SU-DHL-6 (cell line): ENCODE data around the gene NPHP4.

Experiments
- H2AFZ ChIP-seq: fragments of 200-600 bp; sonication (generic); 2 replicates; pipeline ENCODE4 v1.6.1; 2014; ENCODE audit warnings: low read depth, mild to moderate bottlenecking, moderate library complexity, mixed read lengths, antibody characterized with exemption, low read length; ENCODE audit not compliant: severe bottlenecking
- H3F3A ChIP-seq: fragments of 200-600 bp; shearing (Covaris generic); 2 replicates; pipeline ENCODE4 v1.6.0; 2016; ENCODE audit warnings: antibody characterized with exemption, mild to moderate bottlenecking; ENCODE audit not compliant: insufficient read depth
- H3K27ac ChIP-seq: fragments of 200-600 bp; sonication (generic); 2 replicates; pipeline ENCODE4 v1.5.1; 2016; ENCODE audit warnings: low read depth, mild to moderate bottlenecking, low read length, moderate library complexity, mixed read lengths
- H3K27me3 ChIP-seq: fragments of 200-600 bp; sonication (generic), shearing (Covaris generic); 2 replicates; pipeline ENCODE4 v1.6.0; 2014; ENCODE audit warnings: mild to moderate bottlenecking, low read length
- H3K36me3 ChIP-seq: fragments of 200-600 bp; sonication (generic); 2 replicates; pipeline ENCODE4 v1.6.1; 2014; ENCODE audit warnings: mild to moderate bottlenecking, low read length, mixed read lengths
- H3K4me2 ChIP-seq: fragments of 300-600, 200-600 bp; shearing (Covaris generic), sonication (generic); 2 replicates; pipeline ENCODE4 v1.6.0; 2014; ENCODE audit warnings: low read length, low read depth, mild to moderate bottlenecking; ENCODE audit not compliant: poor library complexity, severe bottlenecking
- H3K4me3 ChIP-seq: fragments of 200-600 bp; sonication (generic); 2 replicates; pipeline ENCODE4 v1.5.1; 2014; ENCODE audit warnings: antibody characterized with exemption, low read length, mild to moderate bottlenecking, mixed read lengths; ENCODE audit not compliant: insufficient read depth, poor library complexity, severe bottlenecking
- H3K79me2 ChIP-seq: fragments of 200-600 bp; sonication (generic); 2 replicates; pipeline ENCODE4 v1.6.1; 2014; ENCODE audit warnings: mild to moderate bottlenecking, low read length, moderate library complexity; ENCODE audit not compliant: insufficient read depth
- H3K9ac ChIP-seq: fragments of 200-600 bp; sonication (generic); 2 replicates; pipeline ENCODE4 v1.7.0; 2014; ENCODE audit warnings: mild to moderate bottlenecking, low read length
- H3K9me2 ChIP-seq: fragments of 200-600 bp; sonication (generic); replicated peaks from 2 replicates; pipeline ENCODE4 v1.6.1; 2014; ENCODE audit warnings: low read length; ENCODE audit not compliant: insufficient read depth
- H3K9me3 ChIP-seq: fragments of 200-600 bp; sonication (generic); 2 replicates; pipeline ENCODE4 v1.6.1; 2014; ENCODE audit warnings: low read length, mixed read lengths; ENCODE audit not compliant: insufficient read depth
- H4K20me1 ChIP-seq: fragments of 200-600 bp; sonication (generic); 2 replicates; pipeline ENCODE4 v1.6.1; 2014; ENCODE audit warnings: low read depth, mild to moderate bottlenecking, antibody characterized with exemption, low read length, moderate library complexity, mixed read lengths
- EZH2phosphoT487 ChIP-seq: fragments of 200-600 bp; sonication (generic), shearing (Covaris generic); conservative IDR thresholded peaks from 2 replicates; pipeline ENCODE4 v1.6.1; 2018; ENCODE audit warnings: mild to moderate bottlenecking, antibody characterized with exemption, low read length, moderate library complexity, mixed read lengths
- TF ChIP-seq, protein P1 (sequence below): fragments of 200-600 bp; sonication (generic); IDR thresholded peaks from one replicate; pipeline ENCODE4 v1.5.1; 2017; ENCODE audit warnings: antibody characterized with exemption, mild to moderate bottlenecking, low read length, moderate library complexity; ENCODE audit not compliant: insufficient read depth, poor library complexity, severe bottlenecking

NPHP4 gene

DNA sequence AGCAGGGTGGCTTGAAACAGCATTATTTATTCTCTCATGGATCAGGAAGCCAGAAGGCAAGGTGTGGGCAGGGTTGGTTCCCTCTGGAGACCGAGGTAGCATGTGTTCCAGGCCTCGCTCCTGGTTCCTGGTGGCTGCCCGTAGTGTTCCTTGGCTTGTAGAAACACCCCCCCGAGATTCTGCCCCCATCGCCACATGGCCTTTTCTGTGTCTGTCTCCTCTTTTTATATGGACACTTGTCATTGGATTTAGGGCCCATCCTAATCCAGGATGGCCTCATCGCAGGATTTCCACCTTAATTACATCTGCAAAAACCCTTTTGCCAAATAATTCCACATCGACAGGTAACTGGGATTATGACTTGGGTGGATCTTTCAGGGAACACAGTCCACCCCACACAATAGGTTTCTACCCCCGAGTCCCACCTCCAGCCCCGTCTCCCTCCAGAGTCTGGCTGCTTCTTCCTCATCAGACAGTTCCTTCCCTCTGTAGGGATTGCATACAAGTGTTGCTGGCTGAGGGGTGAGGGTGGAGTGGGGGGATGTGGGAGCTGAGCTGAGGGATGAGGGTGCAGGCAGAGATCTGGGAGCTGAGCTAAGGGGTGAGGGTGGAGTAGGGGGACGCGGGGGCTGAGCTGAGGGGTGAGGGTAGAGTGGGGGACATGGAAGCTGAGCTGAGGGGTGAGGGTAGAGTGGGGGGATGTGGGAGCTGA, 12.3 kb upstream of the NPHP4 start:
- Histone ChIP-seq H3K9ac (no peak overlapping the region), H3K9me3 (no peaks in the 10 kb centered on the region), H3K36me3 (no peaks in the 10 kb centered on the region), H3F3A (no peaks in the 10 kb centered on the region), H3K27ac (no peak overlapping the region), H3K79me2 (no peaks in the 10 kb centered on the region), H3K9me2 (no peaks in the 10 kb centered on the region), H3K4me3 (no peak overlapping the region), H3K4me2 (no peak overlapping the region), H3K27me3 (no peaks in the 10 kb centered on the region), H4K20me1 (no peaks in the 10 kb centered on the region), H2AFZ (no peak overlapping the region)
- no peak for TF ChIP-seq EZH2phosphoT487
- TF ChIP-seq, protein P1, sequence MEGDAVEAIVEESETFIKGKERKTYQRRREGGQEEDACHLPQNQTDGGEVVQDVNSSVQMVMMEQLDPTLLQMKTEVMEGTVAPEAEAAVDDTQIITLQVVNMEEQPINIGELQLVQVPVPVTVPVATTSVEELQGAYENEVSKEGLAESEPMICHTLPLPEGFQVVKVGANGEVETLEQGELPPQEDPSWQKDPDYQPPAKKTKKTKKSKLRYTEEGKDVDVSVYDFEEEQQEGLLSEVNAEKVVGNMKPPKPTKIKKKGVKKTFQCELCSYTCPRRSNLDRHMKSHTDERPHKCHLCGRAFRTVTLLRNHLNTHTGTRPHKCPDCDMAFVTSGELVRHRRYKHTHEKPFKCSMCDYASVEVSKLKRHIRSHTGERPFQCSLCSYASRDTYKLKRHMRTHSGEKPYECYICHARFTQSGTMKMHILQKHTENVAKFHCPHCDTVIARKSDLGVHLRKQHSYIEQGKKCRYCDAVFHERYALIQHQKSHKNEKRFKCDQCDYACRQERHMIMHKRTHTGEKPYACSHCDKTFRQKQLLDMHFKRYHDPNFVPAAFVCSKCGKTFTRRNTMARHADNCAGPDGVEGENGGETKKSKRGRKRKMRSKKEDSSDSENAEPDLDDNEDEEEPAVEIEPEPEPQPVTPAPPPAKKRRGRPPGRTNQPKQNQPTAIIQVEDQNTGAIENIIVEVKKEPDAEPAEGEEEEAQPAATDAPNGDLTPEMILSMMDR: no peak

DNA sequence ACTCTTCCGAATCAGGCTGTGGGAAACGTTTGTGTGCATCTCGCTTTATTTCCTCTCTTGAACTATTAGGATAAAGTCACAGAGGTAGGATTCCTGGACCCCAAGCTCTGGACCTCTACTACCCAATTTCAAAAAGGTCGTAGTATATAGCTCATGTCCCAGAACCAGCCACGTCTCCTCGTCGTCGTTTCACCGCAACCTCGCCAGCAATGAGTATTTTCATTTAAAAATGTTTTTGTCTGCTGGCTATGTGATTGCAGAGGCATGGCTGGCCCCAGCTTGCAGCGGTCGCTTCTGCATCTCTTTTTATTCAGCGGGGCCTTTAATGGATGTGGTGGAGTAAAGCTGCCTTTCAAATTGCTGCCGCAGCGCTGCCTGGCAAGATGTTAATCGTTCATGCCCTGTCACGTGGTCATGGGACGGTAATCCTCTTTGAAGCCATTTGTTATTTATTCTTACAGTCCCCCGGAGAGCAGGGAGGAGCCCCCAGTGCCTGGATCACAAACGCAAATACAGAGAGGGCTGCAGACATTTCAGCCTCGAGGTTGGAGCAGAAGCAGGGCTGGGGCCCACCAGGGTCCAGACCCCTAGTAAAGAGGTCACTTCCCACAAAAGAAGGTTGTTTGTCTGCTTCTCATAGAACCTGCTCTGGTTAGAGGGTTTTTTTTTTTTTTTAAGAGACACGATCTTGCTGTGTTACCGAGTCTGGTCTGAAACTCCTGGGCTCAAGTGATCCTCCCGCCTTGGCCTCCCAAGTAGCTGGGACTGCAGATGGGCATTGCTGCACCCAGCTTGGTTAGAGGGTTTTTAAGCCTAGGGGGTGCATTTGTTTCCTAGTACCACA, 11.6 kb upstream of the NPHP4 start:
- H3K9me2 ChIP-seq: no peaks in the 10 kb centered on the region
- H3K79me2 ChIP-seq: no peaks in the 10 kb centered on the region
- no peak for TF ChIP-seq EZH2phosphoT487
- TF ChIP-seq, protein P1: no peak
- H3K4me2 ChIP-seq: no peak overlapping the region
- no peaks in the 10 kb centered on the region for H3K9me3 ChIP-seq
- no peaks in the 10 kb centered on the region for H3F3A ChIP-seq
- H3K4me3 ChIP-seq: no peak overlapping the region
- no peaks in the 10 kb centered on the region for H3K36me3 ChIP-seq
- no peaks in the 10 kb centered on the region for H3K27me3 ChIP-seq
- no peak overlapping the region for H3K9ac ChIP-seq
- H3K27ac ChIP-seq: no peak overlapping the region
- H2AFZ ChIP-seq: no peak overlapping the region
- no peaks in the 10 kb centered on the region for H4K20me1 ChIP-seq

DNA sequence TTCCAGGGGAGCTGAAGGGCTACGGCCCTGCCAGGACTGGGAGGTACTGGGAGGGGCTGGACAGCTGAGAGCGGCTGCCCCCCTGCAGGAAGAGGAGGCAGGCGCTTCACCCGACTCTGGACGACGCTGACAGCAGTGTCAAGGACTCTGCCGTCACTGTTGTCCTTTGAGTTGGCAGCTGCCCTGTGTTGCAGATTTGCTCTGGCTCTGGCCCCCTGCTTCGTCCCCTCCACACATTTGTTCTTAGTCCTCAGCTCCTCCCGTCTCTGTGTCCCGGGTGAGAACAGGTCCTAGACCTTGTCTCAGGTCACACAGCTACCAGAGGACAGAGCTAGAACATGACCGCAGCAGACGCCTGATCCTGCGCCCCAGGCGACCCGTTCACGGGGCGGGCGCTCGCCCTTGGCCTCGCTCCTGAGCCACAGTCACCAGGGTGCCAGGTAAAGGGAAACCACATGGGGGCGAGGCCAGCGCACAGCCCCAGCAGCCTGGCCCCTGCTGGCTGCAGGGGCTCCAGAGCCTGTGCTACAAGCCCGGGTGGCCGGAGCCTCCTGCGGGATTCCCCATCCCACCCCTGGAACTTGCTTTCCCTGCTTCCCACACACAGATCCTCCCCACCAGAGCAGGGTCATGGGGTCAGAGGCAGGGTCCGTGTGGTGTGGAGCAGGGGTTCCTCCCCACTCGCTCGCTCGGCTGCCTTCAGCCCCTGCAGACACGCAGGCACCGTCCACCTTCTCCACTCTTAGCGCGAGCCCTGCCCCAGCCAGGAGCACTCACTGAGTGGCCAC, 10.7 kb upstream of the NPHP4 start:
- Histone ChIP-seq H3K4me3 (no peak overlapping the region), H3K79me2 (no peaks in the 10 kb centered on the region), H3K9me3 (no peaks in the 10 kb centered on the region), H3F3A (no peaks in the 10 kb centered on the region), H3K27me3 (no peaks in the 10 kb centered on the region), H3K36me3 (no peaks in the 10 kb centered on the region), H4K20me1 (no peaks in the 10 kb centered on the region), H3K27ac (no peak overlapping the region), H2AFZ (no peak overlapping the region), H3K4me2 (no peak overlapping the region), H3K9ac (no peak overlapping the region), H3K9me2 (no peaks in the 10 kb centered on the region)
- TF ChIP-seq, protein P1: no peak
- no peak for TF ChIP-seq EZH2phosphoT487
